CD14-positive monocyte (primary cell): ENCODE data around the gene SQSTM1. TPM values are rescaled to one million over a fixed set of nuclear protein-coding genes. Genes with fewer than 3 reads are reported as not detected.

Experiments used
- DNase-seq, 3 donors: peaks; one replicate each; pipeline ENCODE4 v3.0.0-alpha.2; 2011 to 2022
- H2AFZ ChIP-seq: 2 replicates; pipeline ENCODE4 v1.6.0; 2012; ENCODE audit warnings: mild to moderate bottlenecking, low read depth, low read length, inconsistent platforms; ENCODE audit not compliant: insufficient read depth, poor library complexity, severe bottlenecking
- H3K27ac ChIP-seq, 2 donors: 1 replicate in 1 of 2; 2 replicates in 1 of 2; pipeline ENCODE4 v1.5.1; 2012 to 2013; ENCODE audit warnings: low read length in 2 of 2, control low read depth in 1 of 2, inconsistent platforms in 1 of 2, low read depth in 1 of 2, mild to moderate bottlenecking in 1 of 2
- H3K27me3 ChIP-seq, 2 donors: one replicate each; pipeline versions ENCODE4 v1.6.0 to v1.6.1; 2011 to 2013; ENCODE audit warnings: low read length in 2 of 2; ENCODE audit not compliant: control insufficient read depth in 2 of 2, insufficient read depth in 2 of 2
- H3K36me3 ChIP-seq, 2 donors: replicated peaks in 1 of 2; 1 replicate in 1 of 2; 2 replicates in 1 of 2; pipeline versions ENCODE4 v1.5.1 to v1.6.1; 2012 to 2013; ENCODE audit warnings: low read length in 2 of 2, control low read depth in 1 of 2, inconsistent platforms in 1 of 2, mild to moderate bottlenecking in 1 of 2; ENCODE audit not compliant: insufficient read depth in 2 of 2, control insufficient read depth in 1 of 2
- H3K4me1 ChIP-seq, 2 donors: 1 replicate in 1 of 2; 2 replicates in 1 of 2; pipeline versions ENCODE4 v1.5.1 to v1.6.1; 2012 to 2013; ENCODE audit warnings: low read length in 2 of 2, control low read depth in 1 of 2, inconsistent platforms in 1 of 2, mild to moderate bottlenecking in 1 of 2, moderate library complexity in 1 of 2; ENCODE audit not compliant: insufficient read depth in 2 of 2, control insufficient read depth in 1 of 2
- H3K4me2 ChIP-seq: replicated peaks from 2 replicates; pipeline ENCODE3; 2012; ENCODE audit warnings: low read length, moderate library complexity, mild to moderate bottlenecking; ENCODE audit not compliant: poor library complexity, severe bottlenecking; ENCODE audit errors: extremely low read depth
- H3K4me3 ChIP-seq, 3 experiments: fragments of 200-600 bp in 1 of 3; sonication (generic) in 1 of 3; replicated peaks in 1 of 3; 1 replicate in 2 of 3; 2 replicates in 1 of 3; pipeline ENCODE4 v1.5.1; 2011 to 2013; ENCODE audit warnings: low read length in 3 of 3, mild to moderate bottlenecking in 3 of 3, control low read depth in 2 of 3, low read depth in 2 of 3, inconsistent platforms in 1 of 3, moderate library complexity in 1 of 3
- H3K79me2 ChIP-seq: 2 replicates; pipeline ENCODE4 v1.6.0; 2012; ENCODE audit warnings: mild to moderate bottlenecking, control low read depth, inconsistent platforms, low read length, moderate library complexity; ENCODE audit not compliant: insufficient read depth
- H3K9ac ChIP-seq: 2 replicates; pipeline ENCODE4 v1.6.0; 2017; ENCODE audit warnings: low read length, mild to moderate bottlenecking; ENCODE audit not compliant: insufficient read depth, poor library complexity, severe bottlenecking
- H3K9me3 ChIP-seq, 2 donors: replicated peaks in 1 of 2; 1 replicate in 1 of 2; 2 replicates in 1 of 2; pipeline versions ENCODE4 v1.5.1 to v1.6.1; 2012 to 2013; ENCODE audit warnings: low read length in 2 of 2, control low read depth in 1 of 2; ENCODE audit not compliant: control insufficient read depth in 1 of 2, insufficient read depth in 1 of 2
- H4K20me1 ChIP-seq: 2 replicates; pipeline ENCODE4 v1.6.0; 2012; ENCODE audit warnings: mild to moderate bottlenecking, low read length, control low read depth, moderate library complexity; ENCODE audit not compliant: insufficient read depth
- H3K27ac Mint-ChIP-seq, 7 donors: one replicate each; pipeline ENCODE4 v1.8.0; 2020; ENCODE audit warnings: mild to moderate bottlenecking in 7 of 7, mixed read lengths in 7 of 7, moderate library complexity in 6 of 7, inconsistent platforms in 2 of 7
- H3K27me3 Mint-ChIP-seq, 3 donors: one replicate each; pipeline ENCODE4 v1.8.0; 2021 to 2022; ENCODE audit warnings: low read depth in 3 of 3, mild to moderate bottlenecking in 3 of 3, mixed read lengths in 3 of 3, moderate library complexity in 3 of 3, inconsistent platforms in 1 of 3
- H3K36me3 Mint-ChIP-seq, 2 donors: one replicate each; pipeline ENCODE4 v1.8.0; 2020; ENCODE audit warnings: mixed read lengths in 2 of 2, inconsistent platforms in 1 of 2, mild to moderate bottlenecking in 1 of 2
- H3K4me1 Mint-ChIP-seq: one replicate; pipeline ENCODE4 v1.8.0; 2020; ENCODE audit warnings: mild to moderate bottlenecking, mixed read lengths
- H3K4me3 Mint-ChIP-seq, 2 donors: one replicate each; pipeline ENCODE4 v1.8.0; 2020; ENCODE audit warnings: mild to moderate bottlenecking in 2 of 2, mixed read lengths in 2 of 2, moderate library complexity in 1 of 2
- H3K9me3 Mint-ChIP-seq, 7 donors: one replicate each; pipeline ENCODE4 v1.8.0; 2020 to 2022; ENCODE audit warnings: mixed read lengths in 7 of 7, mild to moderate bottlenecking in 6 of 7, moderate library complexity in 6 of 7, inconsistent platforms in 2 of 7
- WGBS: methylation state at CpG from one replicate; pipeline ENCODE4 v1.1.5; 2013; ENCODE audit warnings: missing lambda C conversion rate; ENCODE audit not compliant: insufficient coverage; 5-methylcytosine and 5-hydroxymethylcytosine counted together
- intact Hi-C, 2 donors: fragments of 100-400 bp; cut with micrococcal nuclease; formaldehyde crosslinking; loops; one replicate each; pipeline versions ENCODE4 v1.15.0 to v1.15.1; 2023
- polyA plus RNA-seq, 3 donors: library from polyadenylated mRNA; depleted of rRNA in 1 of 3; unstranded in 2 of 3; stranded (reverse) in 1 of 3; fragments of 300-500 nt in 2 of 3; fragments of >200 nt in 1 of 3; fragmentation: Illumina TruSeq in 2 of 3; gene quantifications; 1 replicate in 2 of 3; 2 replicates in 1 of 3; pipeline ENCODE4 v1.2.3, GENCODE V29; 2012 to 2021
- TF ChIP-seq, protein P1 (sequence below): fragments of 200-600 bp; IDR thresholded peaks from one replicate; pipeline ENCODE4 v1.8.0; 2022; ENCODE audit warnings: antibody characterized with exemption, mild to moderate bottlenecking

Gene SQSTM1
- polyA plus RNA-seq, 3 donors: 182 to 312 (median 275) TPM

DNA sequence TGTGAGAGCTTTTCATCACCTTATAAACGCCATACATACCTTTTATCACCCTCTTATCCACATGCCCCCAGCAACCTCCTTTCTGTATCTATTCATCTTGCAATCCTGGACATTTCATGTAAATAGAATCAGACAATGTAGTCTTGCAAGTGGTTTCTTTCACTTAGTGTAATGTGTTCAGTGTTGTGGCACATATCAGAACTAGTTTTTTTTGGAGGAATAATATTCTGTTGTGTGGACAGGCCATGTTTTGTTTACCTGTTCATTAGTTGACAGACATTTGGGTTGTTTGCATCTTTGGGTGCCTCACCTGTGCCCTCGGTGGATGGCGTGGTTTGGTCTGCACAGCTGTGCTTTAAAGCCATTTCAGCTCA, 1.3 kb downstream of the SQSTM1 start:
- H2AFZ ChIP-seq: no peak overlapping the region
- peak overlapping the region; percentile 96 for H3K4me2 ChIP-seq
- Mint-ChIP-seq H3K36me3 (peaks cover 49 to 53% of the 10 kb centered on the region in 2 donors), H3K4me3 (peak overlapping the region; percentile 93 to 94), H3K9me3 (peaks cover 0 to 3% (median 0%) of the 10 kb centered on the region in 7 donors), H3K27me3 (peaks cover 6 to 9% (median 7%) of the 10 kb centered on the region in 3 donors), H3K4me1 (peaks cover 68% of the 10 kb centered on the region), H3K27ac (peak overlapping the region; percentile 96 to 99 (median 98))
- H3K27me3 ChIP-seq: no peaks in the 10 kb centered on the region
- peaks cover 63% of the 10 kb centered on the region for H4K20me1 ChIP-seq
- peak overlapping the region; percentile 87 to 99 (median 87) for H3K4me3 ChIP-seq
- H3K27ac ChIP-seq: peak overlapping the region in 1 of 2 donors; percentile 98
- H3K4me1 ChIP-seq: peaks cover 52 to 68% of the 10 kb centered on the region in 2 donors
- peak overlapping the region; percentile 100 for H3K9ac ChIP-seq
- TF ChIP-seq, protein P1, sequence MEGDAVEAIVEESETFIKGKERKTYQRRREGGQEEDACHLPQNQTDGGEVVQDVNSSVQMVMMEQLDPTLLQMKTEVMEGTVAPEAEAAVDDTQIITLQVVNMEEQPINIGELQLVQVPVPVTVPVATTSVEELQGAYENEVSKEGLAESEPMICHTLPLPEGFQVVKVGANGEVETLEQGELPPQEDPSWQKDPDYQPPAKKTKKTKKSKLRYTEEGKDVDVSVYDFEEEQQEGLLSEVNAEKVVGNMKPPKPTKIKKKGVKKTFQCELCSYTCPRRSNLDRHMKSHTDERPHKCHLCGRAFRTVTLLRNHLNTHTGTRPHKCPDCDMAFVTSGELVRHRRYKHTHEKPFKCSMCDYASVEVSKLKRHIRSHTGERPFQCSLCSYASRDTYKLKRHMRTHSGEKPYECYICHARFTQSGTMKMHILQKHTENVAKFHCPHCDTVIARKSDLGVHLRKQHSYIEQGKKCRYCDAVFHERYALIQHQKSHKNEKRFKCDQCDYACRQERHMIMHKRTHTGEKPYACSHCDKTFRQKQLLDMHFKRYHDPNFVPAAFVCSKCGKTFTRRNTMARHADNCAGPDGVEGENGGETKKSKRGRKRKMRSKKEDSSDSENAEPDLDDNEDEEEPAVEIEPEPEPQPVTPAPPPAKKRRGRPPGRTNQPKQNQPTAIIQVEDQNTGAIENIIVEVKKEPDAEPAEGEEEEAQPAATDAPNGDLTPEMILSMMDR: no peak
- no peaks in the 10 kb centered on the region for H3K9me3 ChIP-seq
- DNase-seq: no peak
- intact Hi-C loops: loop anchor here in 1 of 2 donors (10.0 kb wide), 2 partner anchors 153 to 197 kb away; partner anchors contain the start of gene HNRNPH1
- WGBS: 79% methylated on average over 2 of the region's 3 CpGs
- H3K36me3 ChIP-seq: peaks cover 46 to 48% of the 10 kb centered on the region in 2 donors
- H3K79me2 ChIP-seq: peaks cover 59% of the 10 kb centered on the region

- peak in 1 of 3 donors; percentile 1 for DNase-seq
- intact Hi-C loops: loop anchor here in 1 of 2 donors (10.0 kb wide), 2 partner anchors 152 to 198 kb away; partner anchors contain the start of gene HNRNPH1
- H3K36me3 Mint-ChIP-seq: peaks cover 51 to 58% of the 10 kb centered on the region in 2 donors
- Histone ChIP-seq H4K20me1 (peaks cover 68% of the 10 kb centered on the region), H3K9ac (no peak overlapping the region), H3K4me1 (peaks cover 52 to 68% of the 10 kb centered on the region in 2 donors), H3K9me3 (no peaks in the 10 kb centered on the region), H3K27me3 (no peaks in the 10 kb centered on the region), H3K79me2 (peaks cover 59% of the 10 kb centered on the region), H3K27ac (peak overlapping the region in 1 of 2 donors; percentile 98), H3K4me3 (peak overlapping the region in 1 of 3 experiments; percentile 99), H2AFZ (no peak overlapping the region), H3K4me2 (peak overlapping the region; percentile 96), H3K36me3 (peaks cover 47 to 50% of the 10 kb centered on the region in 2 donors)
- peaks cover 5 to 7% (median 6%) of the 10 kb centered on the region in 3 donors for H3K27me3 Mint-ChIP-seq
- peaks cover 0 to 3% (median 0%) of the 10 kb centered on the region in 7 donors for H3K9me3 Mint-ChIP-seq
- TF ChIP-seq, protein P1: no peak
- WGBS: 94% methylated on average over 7 of the region's 8 CpGs
- H3K4me1 Mint-ChIP-seq: peaks cover 68% of the 10 kb centered on the region
- H3K27ac Mint-ChIP-seq: peak overlapping the region; percentile 66 to 99 (median 98)
- peak overlapping the region; percentile 93 to 94 for H3K4me3 Mint-ChIP-seq
Observed at GRCh38 chr5:179822444-179822990, 1.8 kb downstream of the SQSTM1 start.
